Mammary epithelial cell (primary cell): ENCODE measurements around the gene PPP1R15A.

Source experiments
- CTCF ChIP-seq, 2 donors: IDR thresholded peaks in 1 of 2; conservative IDR thresholded peaks in 1 of 2; 2 replicates each; pipeline ENCODE4 v1.5.1; 2011 to 2012; ENCODE audit warnings: inconsistent platforms in 2 of 2, low read length in 2 of 2, mild to moderate bottlenecking in 2 of 2, control low read depth in 1 of 2, low read depth in 1 of 2; ENCODE audit not compliant: insufficient read depth in 1 of 2; ENCODE audit errors: extremely low read depth in 1 of 2
- EZH2 ChIP-seq: IDR thresholded peaks from 2 replicates; pipeline ENCODE4 v1.6.1; 2012; ENCODE audit warnings: low read length, inconsistent platforms, borderline replicate concordance

GRCh38 chr19:48921721-48922500 lies 49.7 kb downstream of the PPP1R15A start:
- TF ChIP-seq CTCF (conservative IDR thresholded peaks at IDR 0.05 in 1 of 2, IDR thresholded peaks at IDR 0.05 in 1 of 2; ENCODE audit: extremely low read depth in 1 of 2, insufficient read depth in 1 of 2, low read depth in 1 of 2, low read length in 2 of 2), result no peak
- TF ChIP-seq EZH2, result no peak
